Hindlimb muscle (tissue), 1 donor: Measurements from ENCODE around the gene URM1. TPM values are rescaled to one million over a fixed set of nuclear protein-coding genes. Genes with fewer than 3 reads are reported as not detected.

Experiments
- DNase-seq: peaks from one replicate; pipeline ENCODE4 v3.0.0-alpha.2; 2013
- polyA plus RNA-seq: library from polyadenylated mRNA; unstranded; fragments of 120-200 nt; gene quantifications from one replicate; pipeline ENCODE4 v1.2.1, GENCODE V29; 2013; ENCODE audit not compliant: insufficient read length

Gene URM1
- polyA plus RNA-seq, 1 donor = 70.0 TPM

- no peak for DNase-seq
Observed at GRCh38 chr9:128388150-128388549, 17.0 kb downstream of the URM1 start.

- no peak for DNase-seq
Observed at GRCh38 chr9:128389395-128390149, 18.4 kb downstream of the URM1 start.

- no peak for DNase-seq
Observed at GRCh38 chr9:128390150-128390812, 19.1 kb downstream of the URM1 start.

- DNase-seq = no peak
Observed at GRCh38 chr9:128390813-128391711, 19.9 kb downstream of the URM1 start.

- no peak for DNase-seq
Observed at GRCh38 chr9:128391956-128392301, 20.8 kb downstream of the URM1 start.

GRCh38 chr9:128392302-128393144 lies 21.3 kb downstream of the URM1 start:
- no peak for DNase-seq

- DNase-seq = no peak
Observed at GRCh38 chr9:128393145-128393775, 22.1 kb downstream of the URM1 start.

- no peak for DNase-seq
Observed at GRCh38 chr9:128393970-128394369, 22.8 kb downstream of the URM1 start.

GRCh38 chr9:128394379-128395168 lies 23.4 kb downstream of the URM1 start:
- DNase-seq = no peak

- DNase-seq = no peak
Observed at GRCh38 chr9:128396970-128397613, 25.9 kb downstream of the URM1 start.

GRCh38 chr9:128397831-128398230 lies 26.7 kb downstream of the URM1 start:
- no peak for DNase-seq

- no peak for DNase-seq
Observed at GRCh38 chr9:128399861-128400260, 28.7 kb downstream of the URM1 start.

GRCh38 chr9:128404560-128404959 lies 33.4 kb downstream of the URM1 start:
- DNase-seq = no peak

GRCh38 chr9:128405077-128405779 lies 34.1 kb downstream of the URM1 start:
- DNase-seq = no peak

- DNase-seq = no peak
Observed at GRCh38 chr9:128405780-128406171, 34.6 kb downstream of the URM1 start.

- DNase-seq = no peak
Observed at GRCh38 chr9:128406848-128407391, 35.7 kb downstream of the URM1 start.

- DNase-seq = no peak
Observed at GRCh38 chr9:128408963-128409431, 37.8 kb downstream of the URM1 start.

- DNase-seq = no peak
Observed at GRCh38 chr9:128409450-128409849, 38.3 kb downstream of the URM1 start.

GRCh38 chr9:128409978-128410377 lies 38.8 kb downstream of the URM1 start:
- peak; percentile 55 for DNase-seq
